K562 (cell line): ENCODE data around the gene NUAK2. TPM values are rescaled to one million over a fixed set of nuclear protein-coding genes. Genes with fewer than 3 reads are reported as not detected.
A peak's percentile ranks its signal among the peaks of the same experiment; 100 is the strongest.

Experiments used
- CBX3 ChIP-seq, 2 experiments: IDR thresholded peaks; 1 replicate in 1 of 2; 2 replicates in 1 of 2; pipeline ENCODE4 v1.6.1; 2012; ENCODE audit warnings: inconsistent platforms in 2 of 2, low read length in 2 of 2, borderline replicate concordance in 1 of 2, control low read depth in 1 of 2
- CEBPG ChIP-seq, 3 experiments: fragments of 200-800 bp in 1 of 3; sonication (Bioruptor generic) in 1 of 3; sonication (generic) in 1 of 3; formaldehyde crosslinking in 1 of 3; IDR thresholded peaks in 2 of 3; conservative IDR thresholded peaks in 1 of 3; 2 replicates each; pipeline versions ENCODE4 v1.6.1 to v1.8.0; 2016 to 2022; ENCODE audit warnings: missing compliant biosample characterization in 2 of 3, missing genetic modification characterization in 2 of 3, mild to moderate bottlenecking in 1 of 3, missing genetic modification reagents in 1 of 3
- E2F8 ChIP-seq: fragments of 450-650 bp; IDR thresholded peaks from 2 replicates; pipeline ENCODE4 v1.7.1; 2018; ENCODE audit warnings: mild to moderate bottlenecking, low read depth; ENCODE audit not compliant: partially characterized antibody
- EHMT2 ChIP-seq: fragments of 450-650 bp; IDR thresholded peaks from 2 replicates; pipeline ENCODE4 v1.6.1; 2018; ENCODE audit warnings: antibody characterized with exemption
- ESRRA ChIP-seq: fragments of 450-650 bp; IDR thresholded peaks from 2 replicates; pipeline ENCODE4 v1.6.1; 2014; ENCODE audit warnings: low read depth, mild to moderate bottlenecking, moderate library complexity, borderline replicate concordance
- ETS2 ChIP-seq: IDR thresholded peaks from 2 replicates; pipeline ENCODE4 v1.6.1; 2016; ENCODE audit warnings: borderline replicate concordance, missing genetic modification characterization, mild to moderate bottlenecking, moderate library complexity, missing compliant biosample characterization; ENCODE audit not compliant: poor library complexity, severe bottlenecking
- FOXK1 ChIP-seq: sonication (generic); formaldehyde crosslinking; IDR thresholded peaks from 2 replicates; pipeline ENCODE4 v1.8.0; 2022; ENCODE audit warnings: missing genetic modification reagents, mild to moderate bottlenecking, borderline replicate concordance
- LARP7 ChIP-seq: fragments of 450-650 bp; IDR thresholded peaks from 2 replicates; pipeline ENCODE4 v1.6.1; 2016
- MCM3 ChIP-seq: fragments of 450-650 bp; IDR thresholded peaks from 2 replicates; pipeline ENCODE4 v1.6.1; 2016
- MYC ChIP-seq, 2 experiments: fragments of 250-450 bp in 1 of 2; sonication (Bioruptor Pico) in 1 of 2; IDR thresholded peaks; 2 replicates each; pipeline versions ENCODE4 v1.5.1 to v1.6.1; 2012 to 2021; ENCODE audit warnings: low read depth in 2 of 2, borderline replicate concordance in 1 of 2, improper control_type of control experiment in 1 of 2, low read length in 1 of 2, mild to moderate bottlenecking in 1 of 2, moderate library complexity in 1 of 2
- NR2F6 ChIP-seq: fragments of 450-650 bp; formaldehyde crosslinking; IDR thresholded peaks from 2 replicates; pipeline ENCODE4 v1.4.0; 2020; ENCODE audit warnings: mild to moderate bottlenecking
- POLR2A ChIP-seq: fragments of 450-650 bp; conservative IDR thresholded peaks from 2 replicates; pipeline ENCODE4 v1.6.1; 2016
- SFPQ ChIP-seq: fragments of 200-400 bp; formaldehyde crosslinking; IDR thresholded peaks from 2 replicates; pipeline ENCODE4 v1.6.1; 2017; ENCODE audit warnings: mild to moderate bottlenecking, low read depth, low read length, moderate library complexity
- XRCC4 ChIP-seq: IDR thresholded peaks from one replicate; pipeline ENCODE4 v1.6.1; 2011; ENCODE audit not compliant: insufficient read depth, insufficient read length; ENCODE audit errors: extremely low read depth
- ZHX1 ChIP-seq: fragments of 150-350 bp; conservative IDR thresholded peaks from 2 replicates; pipeline ENCODE4 v1.6.1; 2014; ENCODE audit warnings: low read length
- ZNF408 ChIP-seq: fragments of 250-450 bp; sonication (Bioruptor Pico); IDR thresholded peaks from 2 replicates; pipeline ENCODE4 v1.4.0; 2020; ENCODE audit warnings: low read depth, mild to moderate bottlenecking, moderate library complexity
- ZNF668 ChIP-seq: fragments of 250-450 bp; sonication (Bioruptor Pico); IDR thresholded peaks from 2 replicates; pipeline ENCODE4 v1.8.0; 2022; ENCODE audit warnings: mild to moderate bottlenecking, inconsistent platforms
- ZNF785 ChIP-seq: fragments of 250-450 bp; sonication (Bioruptor Pico); IDR thresholded peaks from 2 replicates; pipeline ENCODE4 v1.4.0; 2020; ENCODE audit warnings: mild to moderate bottlenecking
- polyA plus RNA-seq, 8 experiments: library from polyadenylated mRNA; depleted of rRNA in 4 of 8; stranded (reverse) in 5 of 8; unstranded in 3 of 8; fragments of >200 nt; fragmentation: Nextera tagmentation in 2 of 8; fragmentation: Illumina TruSeq in 1 of 8; extraction: Ambion mirVana in 2 of 8; extraction: Trizol in 1 of 8; gene quantifications; 2 replicates each; pipeline versions ENCODE4 v1.2.1 to v1.2.3, GENCODE V29; 2011 to 2014; ENCODE audit warnings: inconsistent platforms in 1 of 8, missing spikeins in 1 of 8
- total RNA-seq, 7 experiments: library from RNA; depleted of rRNA in 6 of 7; stranded (reverse); fragments of >200 nt in 6 of 7; fragmentation: Illumina TruSeq in 2 of 7; extraction: Trizol in 2 of 7; gene quantifications; 2 replicates each; pipeline versions ENCODE4 v1.2.1 to v1.2.3, GENCODE V29; 2011 to 2021; ENCODE audit warnings: low replicate concordance in 1 of 7

NUAK2 gene
- total and polyA plus RNA-seq, 9 of the 15 experiments (the other 6 are each of a cell fraction or from before 2014, with no cell fraction given) = 0.04 to 0.44 (median 0.14) TPM

- TF ChIP-seq E2F8 (no peak), CEBPG (CRISPR knock-in tag; IDR thresholded peaks at IDR 0.05) (peak; percentile 94), CEBPG (tag; conservative IDR thresholded peaks at IDR 0.05 in 1 of 2, IDR thresholded peaks at IDR 0.05 in 1 of 2) (peak; percentile 79 to 92), NR2F6 (no peak), POLR2A (no peak), ZNF668 (CRISPR knock-in tag) (no peak), MYC (IDR thresholded peaks at IDR 0.05; ENCODE audit: low read depth, low read length) (no peak), MYC (CRISPR knock-in tag; IDR thresholded peaks at IDR 0.05; ENCODE audit: borderline replicate concordance, low read depth) (no peak; the same call in 1 of the 2 replicates), ESRRA (peak; percentile 32; the same call in 1 of the 2 replicates), CBX3 (IDR thresholded peaks at IDR 0.05; ENCODE audit: borderline replicate concordance in 1 of 2, low read length in 2 of 2) (peak in 1 of 2 experiments; percentile 30; a peak in 1 of 3 replicates), XRCC4 (no peak), LARP7 (no peak), ZNF408 (CRISPR knock-in tag) (no peak), FOXK1 (CRISPR knock-in tag) (no peak), SFPQ (no peak), MCM3 (no peak), ZNF785 (no peak), ETS2 (tag) (no peak), EHMT2 (peak; percentile 75; the same call in 1 of the 2 replicates), ZHX1 (no peak)
Observed at GRCh38 chr1:205284420-205285144, 37.0 kb downstream of the NUAK2 start (continued).
